Neural cell (in vitro differentiated cells): ENCODE data around the gene SLC43A1. TPM values are rescaled to one million over a fixed set of nuclear protein-coding genes. Genes with fewer than 3 reads are reported as not detected.

Experiments
- H2AFZ ChIP-seq: fragments of 200-600, 300-800 bp; sonication (generic), shearing (Covaris generic); 2 replicates; pipeline ENCODE4 v1.6.0; 2014; ENCODE audit warnings: low read depth, mild to moderate bottlenecking, antibody characterized with exemption, low read length, moderate library complexity
- H3F3A ChIP-seq: fragments of 200-600 bp; shearing (Covaris generic); 2 replicates; pipeline ENCODE4 v1.6.1; 2016; ENCODE audit warnings: mild to moderate bottlenecking, moderate library complexity, mixed read lengths, antibody characterized with exemption, low read length; ENCODE audit not compliant: insufficient read depth, poor library complexity, severe bottlenecking
- H3K27ac ChIP-seq: fragments of 200-600, 300-800 bp; sonication (generic), shearing (Covaris generic); 2 replicates; pipeline ENCODE4 v1.5.1; 2014; ENCODE audit warnings: mild to moderate bottlenecking, low read length, moderate library complexity
- H3K27me3 ChIP-seq: fragments of 300-800, 200-600 bp; sonication (generic), shearing (Covaris generic); 2 replicates; pipeline ENCODE4 v1.6.0; 2014; ENCODE audit warnings: mild to moderate bottlenecking, low read depth, low read length, moderate library complexity; ENCODE audit not compliant: insufficient read depth
- H3K36me3 ChIP-seq: fragments of 300-800, 200-600 bp; sonication (generic), shearing (Covaris generic); 2 replicates; pipeline ENCODE4 v1.5.1; 2014; ENCODE audit warnings: mild to moderate bottlenecking, antibody characterized with exemption, low read length, moderate library complexity; ENCODE audit not compliant: insufficient read depth
- H3K4me2 ChIP-seq: fragments of 300-800, 200-600 bp; sonication (generic), shearing (Covaris generic); 2 replicates; pipeline ENCODE4 v1.6.0; 2014; ENCODE audit warnings: mild to moderate bottlenecking, low read length
- H3K4me3 ChIP-seq: fragments of 300-800, 200-600 bp; sonication (generic), shearing (Covaris generic); 2 replicates; pipeline ENCODE4 v1.5.1; 2014; ENCODE audit warnings: mild to moderate bottlenecking, low read length, moderate library complexity
- H3K79me2 ChIP-seq: fragments of 200-600 bp; shearing (Covaris generic); replicated peaks from 2 replicates; pipeline ENCODE4 v1.6.0; 2014; ENCODE audit warnings: mild to moderate bottlenecking, low read length, moderate library complexity; ENCODE audit not compliant: insufficient read depth
- H3K9ac ChIP-seq: fragments of 300-800, 200-600 bp; sonication (generic), shearing (Covaris generic); 2 replicates; pipeline ENCODE4 v1.6.1; 2016; ENCODE audit warnings: mild to moderate bottlenecking, low read length, mixed read lengths
- H3K9me2 ChIP-seq: fragments of 200-600 bp; shearing (Covaris generic); 2 replicates; pipeline ENCODE4 v1.6.1; 2016; ENCODE audit warnings: mild to moderate bottlenecking, low read length, mixed read lengths; ENCODE audit not compliant: insufficient read depth
- H3K9me3 ChIP-seq: fragments of 200-600, 300-800 bp; sonication (generic), shearing (Covaris generic); 2 replicates; pipeline ENCODE4 v1.6.1; 2016; ENCODE audit warnings: mild to moderate bottlenecking, mixed run types, low read length, moderate library complexity, mixed read lengths
- H4K20me1 ChIP-seq: fragments of 200-600 bp; shearing (Covaris generic); 2 replicates; pipeline ENCODE4 v1.6.1; 2016; ENCODE audit warnings: mild to moderate bottlenecking, mixed run types; ENCODE audit not compliant: insufficient read depth
- EP300 ChIP-seq: fragments of 450-650 bp; conservative IDR thresholded peaks from 2 replicates; pipeline ENCODE4 v1.6.1; 2014; ENCODE audit warnings: antibody characterized with exemption, mild to moderate bottlenecking, moderate library complexity; ENCODE audit not compliant: poor library complexity, severe bottlenecking
- EZH2 ChIP-seq: fragments of 200-600, 300-800 bp; shearing (Covaris generic), sonication (generic); IDR thresholded peaks from 2 replicates; pipeline ENCODE4 v1.6.1; 2014; ENCODE audit warnings: antibody characterized with exemption, low read length, borderline replicate concordance, mild to moderate bottlenecking; ENCODE audit not compliant: insufficient read depth, poor library complexity, severe bottlenecking
- MXI1 ChIP-seq: fragments of 450-650 bp; conservative IDR thresholded peaks from 2 replicates; pipeline ENCODE4 v1.6.1; 2014; ENCODE audit warnings: antibody characterized with exemption, mild to moderate bottlenecking; ENCODE audit not compliant: poor library complexity, severe bottlenecking
- POLR2AphosphoS5 ChIP-seq: IDR thresholded peaks from 2 replicates; pipeline ENCODE4 v1.6.1; 2012
- RAD21 ChIP-seq: fragments of 450-650 bp; conservative IDR thresholded peaks from 2 replicates; pipeline ENCODE4 v1.6.1; 2014; ENCODE audit warnings: antibody characterized with exemption, mild to moderate bottlenecking, moderate library complexity
- SMC3 ChIP-seq: fragments of 450-650 bp; conservative IDR thresholded peaks from 2 replicates; pipeline ENCODE4 v1.6.1; 2014; ENCODE audit warnings: antibody characterized with exemption, mild to moderate bottlenecking, moderate library complexity; ENCODE audit not compliant: poor library complexity
- TAF1 ChIP-seq: IDR thresholded peaks from 2 replicates; pipeline ENCODE4 v1.6.1; 2012; ENCODE audit warnings: low read depth
- polyA plus RNA-seq: library from polyadenylated mRNA; depleted of rRNA; stranded (reverse); fragments of >200 nt; gene quantifications from 2 replicates; pipeline ENCODE4 v1.2.3, GENCODE V29; 2014
- TF ChIP-seq, protein P1 (sequence below): IDR thresholded peaks from 2 replicates; pipeline ENCODE4 v1.6.1; 2012; ENCODE audit warnings: borderline replicate concordance

SLC43A1 gene
- polyA plus RNA-seq, 1 donor from 2014 or later = 3.3 TPM

- H3K9ac ChIP-seq = no peak overlapping the region
- H3K27me3 ChIP-seq = peaks cover 49% of the 10 kb centered on the region
- no peaks in the 10 kb centered on the region for H3K9me2 ChIP-seq
- H4K20me1 ChIP-seq = no peaks in the 10 kb centered on the region
- no peak overlapping the region for H3K4me3 ChIP-seq
- no peaks in the 10 kb centered on the region for H3F3A ChIP-seq
- TF ChIP-seq EP300 (no peak), TAF1 (no peak), SMC3 (no peak), POLR2AphosphoS5 (no peak)
- TF ChIP-seq, protein P1, sequence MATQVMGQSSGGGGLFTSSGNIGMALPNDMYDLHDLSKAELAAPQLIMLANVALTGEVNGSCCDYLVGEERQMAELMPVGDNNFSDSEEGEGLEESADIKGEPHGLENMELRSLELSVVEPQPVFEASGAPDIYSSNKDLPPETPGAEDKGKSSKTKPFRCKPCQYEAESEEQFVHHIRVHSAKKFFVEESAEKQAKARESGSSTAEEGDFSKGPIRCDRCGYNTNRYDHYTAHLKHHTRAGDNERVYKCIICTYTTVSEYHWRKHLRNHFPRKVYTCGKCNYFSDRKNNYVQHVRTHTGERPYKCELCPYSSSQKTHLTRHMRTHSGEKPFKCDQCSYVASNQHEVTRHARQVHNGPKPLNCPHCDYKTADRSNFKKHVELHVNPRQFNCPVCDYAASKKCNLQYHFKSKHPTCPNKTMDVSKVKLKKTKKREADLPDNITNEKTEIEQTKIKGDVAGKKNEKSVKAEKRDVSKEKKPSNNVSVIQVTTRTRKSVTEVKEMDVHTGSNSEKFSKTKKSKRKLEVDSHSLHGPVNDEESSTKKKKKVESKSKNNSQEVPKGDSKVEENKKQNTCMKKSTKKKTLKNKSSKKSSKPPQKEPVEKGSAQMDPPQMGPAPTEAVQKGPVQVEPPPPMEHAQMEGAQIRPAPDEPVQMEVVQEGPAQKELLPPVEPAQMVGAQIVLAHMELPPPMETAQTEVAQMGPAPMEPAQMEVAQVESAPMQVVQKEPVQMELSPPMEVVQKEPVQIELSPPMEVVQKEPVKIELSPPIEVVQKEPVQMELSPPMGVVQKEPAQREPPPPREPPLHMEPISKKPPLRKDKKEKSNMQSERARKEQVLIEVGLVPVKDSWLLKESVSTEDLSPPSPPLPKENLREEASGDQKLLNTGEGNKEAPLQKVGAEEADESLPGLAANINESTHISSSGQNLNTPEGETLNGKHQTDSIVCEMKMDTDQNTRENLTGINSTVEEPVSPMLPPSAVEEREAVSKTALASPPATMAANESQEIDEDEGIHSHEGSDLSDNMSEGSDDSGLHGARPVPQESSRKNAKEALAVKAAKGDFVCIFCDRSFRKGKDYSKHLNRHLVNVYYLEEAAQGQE = no peak
- no peak overlapping the region for H2AFZ ChIP-seq
- H3K36me3 ChIP-seq = no peaks in the 10 kb centered on the region
- H3K9me3 ChIP-seq = no peaks in the 10 kb centered on the region
- H3K27ac ChIP-seq = no peak overlapping the region
- H3K4me2 ChIP-seq = no peak overlapping the region
- H3K79me2 ChIP-seq = no peaks in the 10 kb centered on the region
These were observed 3.6 kb downstream of the SLC43A1 start for GRCh38 chr11:57511741-57512430.

- H3K79me2 ChIP-seq = no peaks in the 10 kb centered on the region
- no peaks in the 10 kb centered on the region for H3K36me3 ChIP-seq
- H3F3A ChIP-seq = no peaks in the 10 kb centered on the region
- no peaks in the 10 kb centered on the region for H3K9me2 ChIP-seq
- H3K27me3 ChIP-seq = peaks cover 16% of the 10 kb centered on the region
- H3K4me2 ChIP-seq = no peak overlapping the region
- H3K27ac ChIP-seq = no peak overlapping the region
- TF ChIP-seq POLR2AphosphoS5 = no peak
- TF ChIP-seq TAF1 = no peak
- no peak for TF ChIP-seq SMC3
- no peak for TF ChIP-seq EZH2
- TF ChIP-seq, protein P1 = no peak
- no peak for TF ChIP-seq EP300
- TF ChIP-seq RAD21 = no peak
- no peak for TF ChIP-seq MXI1
- no peak overlapping the region for H3K9ac ChIP-seq
- no peaks in the 10 kb centered on the region for H4K20me1 ChIP-seq
- no peak overlapping the region for H3K4me3 ChIP-seq
- no peaks in the 10 kb centered on the region for H3K9me3 ChIP-seq
- H2AFZ ChIP-seq = no peak overlapping the region
These were observed 6.9 kb downstream of the SLC43A1 start for GRCh38 chr11:57508341-57509170.
